Measurements from ENCODE around the gene ESD. TPM values are rescaled to one million over a fixed set of nuclear protein-coding genes. Genes with fewer than 3 reads are reported as not detected.
"Not testable (repeated sequence)": the region's sequence is repeated elsewhere in the genome, so short reads cannot be mapped to it uniquely, and the experiment has no call there.

The ESD gene, protein sequence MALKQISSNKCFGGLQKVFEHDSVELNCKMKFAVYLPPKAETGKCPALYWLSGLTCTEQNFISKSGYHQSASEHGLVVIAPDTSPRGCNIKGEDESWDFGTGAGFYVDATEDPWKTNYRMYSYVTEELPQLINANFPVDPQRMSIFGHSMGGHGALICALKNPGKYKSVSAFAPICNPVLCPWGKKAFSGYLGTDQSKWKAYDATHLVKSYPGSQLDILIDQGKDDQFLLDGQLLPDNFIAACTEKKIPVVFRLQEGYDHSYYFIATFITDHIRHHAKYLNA
- total RNA-seq (2014; rRNA removed; shearing (Covaris generic)): 112 and 151 TPM in 2 replicates
- polyA plus RNA-seq (2015; cell fraction: cytosol; rRNA removed): 132 and 148 TPM in 2 replicates
- 131 and 155 TPM in 2 replicates for polyA plus RNA-seq (2015; cell fraction: nucleus; rRNA removed)

DNA sequence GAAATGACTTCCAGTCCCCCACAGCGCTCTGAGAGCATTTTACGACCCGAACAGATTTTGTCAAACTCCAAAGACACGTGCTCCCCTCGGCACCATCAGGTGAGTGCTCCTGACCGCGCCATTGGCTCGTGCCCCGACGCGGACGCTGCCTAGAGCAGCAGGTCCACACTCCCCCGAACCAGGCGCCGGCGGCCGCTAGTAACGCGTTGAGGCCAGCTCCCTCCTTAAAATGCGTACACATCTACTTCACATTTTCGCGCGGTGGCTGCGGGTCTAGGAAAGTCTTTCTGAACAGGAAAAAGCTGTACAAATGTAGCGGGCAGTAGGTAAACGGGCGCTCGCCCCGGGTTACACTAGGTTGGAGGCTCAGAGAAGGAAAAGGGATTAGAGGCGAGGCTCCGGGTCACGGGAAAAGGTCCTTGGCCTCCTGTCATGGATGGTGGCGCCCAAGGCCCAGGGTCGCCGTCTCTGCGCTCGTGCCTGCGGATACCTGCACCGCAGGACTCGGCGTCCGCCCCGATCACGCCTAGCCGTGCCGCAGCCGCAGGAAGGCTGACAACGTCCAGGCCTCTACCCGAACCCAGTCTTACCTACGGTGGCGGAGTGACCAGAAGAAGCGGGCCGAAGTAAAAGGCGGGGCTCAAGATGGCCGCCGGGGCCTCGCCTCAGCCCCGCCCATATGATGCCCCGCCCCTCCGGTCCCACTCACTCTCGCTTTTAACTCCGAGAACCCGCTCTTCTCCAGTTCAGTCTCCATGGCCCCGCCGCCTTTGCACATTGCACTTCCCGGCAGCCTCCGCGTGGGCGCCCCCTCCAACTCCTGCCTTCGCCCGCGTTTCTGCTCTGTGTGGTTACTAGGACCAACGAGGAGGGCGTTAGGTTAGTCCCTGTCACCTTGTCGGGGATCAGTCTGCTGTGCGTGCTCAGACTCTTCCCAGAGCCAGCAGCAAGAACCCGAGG lies at the start of gene ESD:
TSS of gene ESD (minus strand) at position 647 of the 960 bp plus-strand sequence. CDS start 5,748 bp downstream, outside the sequence.
- DNase-seq (ENCODE audit: low read depth): peak; percentile 87

DNA sequence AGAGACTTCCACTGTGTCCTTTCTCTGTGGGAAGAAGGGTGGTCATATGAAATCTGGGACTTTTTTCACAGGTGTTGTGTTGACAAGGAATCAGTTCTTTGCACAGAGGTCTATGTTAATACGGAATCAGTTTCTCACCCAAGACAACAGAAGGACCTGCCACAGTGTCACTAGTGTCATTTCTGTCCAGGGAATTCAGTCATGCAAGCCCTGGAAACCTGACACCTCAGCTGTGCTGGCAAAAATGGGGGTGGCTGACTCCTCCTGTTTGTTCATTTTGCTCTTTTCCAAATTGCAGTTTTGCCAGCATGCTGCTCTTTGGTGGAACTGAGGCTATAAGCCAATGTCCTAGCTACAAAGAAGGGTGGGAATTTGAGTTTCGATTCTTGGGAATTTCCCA lies 49.8 kb upstream of the ESD start:
- DNase-seq (ENCODE audit: low read depth): no peak

DNA sequence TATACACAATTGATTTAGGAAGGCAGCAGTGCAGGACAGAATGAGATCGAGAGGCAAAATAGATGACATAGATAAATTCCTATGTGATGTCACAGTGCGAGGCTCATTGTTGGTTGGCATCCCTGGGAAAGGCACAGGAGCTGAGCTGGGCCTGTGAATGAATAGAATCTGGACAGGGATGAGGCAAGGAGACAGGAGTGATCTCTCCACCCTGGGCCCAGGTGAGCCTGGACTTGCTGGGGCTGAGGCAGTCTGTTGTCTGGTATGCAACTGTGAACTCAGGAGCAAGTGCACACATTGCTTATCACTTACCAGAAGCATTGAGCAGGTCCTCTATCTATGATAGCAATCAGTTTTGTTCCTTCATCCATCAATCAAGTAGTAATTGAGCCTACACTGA lies 48.2 kb upstream of the ESD start:
- DNase-seq (ENCODE audit: low read depth): no peak

DNA sequence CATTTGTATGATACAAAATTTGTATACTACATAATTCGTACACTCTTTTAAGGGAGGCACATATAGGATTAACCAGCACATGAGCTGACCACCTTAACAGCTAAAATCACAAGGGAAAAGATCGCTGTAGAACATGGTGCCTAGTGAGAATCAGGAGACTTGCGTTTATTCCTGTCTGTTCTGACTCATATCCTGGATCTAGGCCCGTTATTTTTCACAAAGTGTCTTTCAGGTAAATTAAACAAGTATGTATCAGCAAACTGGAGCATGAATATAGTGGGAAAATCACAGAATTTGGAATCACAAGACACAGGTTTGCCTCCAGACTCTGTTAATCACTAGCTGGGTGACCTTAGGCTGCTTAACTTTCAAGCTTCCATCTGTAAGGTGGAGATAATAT lies 47.5 kb upstream of the ESD start:
- DNase-seq (ENCODE audit: low read depth): peak; percentile 62

DNA sequence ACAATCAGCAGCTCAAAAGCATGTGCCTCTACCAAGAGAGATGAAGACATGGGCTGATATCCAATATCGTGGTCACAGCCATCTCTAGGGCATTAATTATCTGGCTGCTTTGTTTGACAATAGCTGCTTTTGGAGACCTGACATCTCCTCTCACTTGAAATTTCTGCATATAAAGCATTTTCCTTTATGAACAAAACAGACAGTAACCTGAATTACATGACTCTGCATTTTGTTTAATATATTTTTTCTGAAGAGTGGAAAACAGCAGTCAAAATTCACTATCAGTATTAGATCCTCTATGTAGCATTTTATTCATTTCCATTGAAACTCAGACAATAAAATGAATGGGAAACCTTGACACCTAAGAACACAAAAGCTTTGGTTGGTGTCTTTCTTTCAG lies 42.4 kb upstream of the ESD start:
- no peak for DNase-seq (ENCODE audit: low read depth)

DNA sequence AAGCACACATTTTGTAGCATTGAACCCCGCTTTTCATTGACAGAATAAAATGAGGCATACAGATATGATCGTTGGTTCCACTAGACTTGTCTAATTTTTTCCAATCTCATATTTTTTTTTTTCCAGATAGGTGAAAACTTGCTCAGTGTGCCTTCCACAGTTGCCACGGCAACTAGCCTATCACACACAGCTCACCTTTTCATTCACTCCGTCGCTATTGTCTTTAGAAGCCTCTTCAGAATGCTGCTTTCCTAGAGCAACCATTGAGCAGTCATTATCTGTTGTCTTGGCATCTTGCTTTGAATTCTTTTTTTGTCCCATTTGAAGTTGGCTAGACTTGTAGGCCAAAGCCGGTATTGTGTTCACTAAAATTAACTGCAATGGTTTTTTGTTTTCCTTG lies 37.7 kb upstream of the ESD start:
- DNase-seq (ENCODE audit: low read depth): no peak

DNA sequence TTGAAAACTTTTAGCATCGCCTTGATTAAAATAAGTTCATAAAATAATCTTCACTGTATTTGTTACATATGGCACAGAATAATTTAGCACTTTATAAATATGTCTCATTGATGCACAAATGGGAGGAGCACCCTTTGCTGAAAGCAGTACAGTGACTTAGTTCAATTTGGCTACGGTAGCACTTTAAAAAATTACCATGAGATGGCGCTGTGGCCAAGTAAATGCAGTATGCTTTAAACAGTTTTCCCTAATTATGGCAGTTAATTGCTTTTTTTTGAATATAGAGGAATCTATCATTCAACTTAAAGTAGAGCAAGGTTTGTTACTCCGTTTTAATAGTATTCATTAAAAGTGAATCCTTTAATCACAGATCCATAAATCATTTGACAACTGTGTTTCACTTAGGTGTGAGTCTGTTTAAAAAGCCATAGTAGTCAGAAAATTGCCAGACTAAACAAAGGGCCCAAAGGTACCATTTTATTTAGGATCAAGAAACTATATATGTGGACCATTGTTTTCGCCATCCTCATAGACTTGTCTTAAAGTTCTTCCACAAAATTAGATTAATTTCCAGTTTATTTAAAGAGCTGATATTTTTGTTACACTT lies 34.7 kb upstream of the ESD start:
- peak; percentile 37 for DNase-seq (ENCODE audit: low read depth)

DNA sequence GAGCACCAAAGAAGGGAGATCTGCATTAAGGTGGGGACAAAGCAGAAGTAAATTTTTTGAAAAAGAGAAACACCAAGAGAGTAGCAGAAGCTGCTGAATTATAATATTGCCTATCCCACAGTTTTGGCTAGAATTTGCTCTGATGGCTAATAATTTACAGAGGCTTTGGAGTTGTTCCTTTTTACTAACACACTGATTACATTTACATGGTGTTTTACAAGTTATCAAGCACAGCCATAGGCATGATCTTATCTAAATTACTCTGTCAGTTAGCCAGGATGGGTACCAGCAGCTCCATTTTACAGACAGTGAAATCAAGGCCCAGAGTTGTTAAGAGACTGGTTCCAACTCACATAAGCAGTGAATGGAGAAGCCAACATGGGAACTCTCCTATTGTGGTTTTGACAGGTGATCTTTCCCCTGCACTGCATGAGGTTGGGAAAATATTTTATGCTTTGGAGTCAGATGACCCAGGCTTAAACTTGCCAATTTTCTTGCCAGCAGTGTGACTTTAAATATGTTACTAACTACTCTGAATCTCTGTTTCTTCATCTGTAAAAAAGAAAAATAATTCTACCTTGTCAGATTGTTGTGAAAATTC lies 33.5 kb upstream of the ESD start:
- DNase-seq (ENCODE audit: low read depth): no peak

DNA sequence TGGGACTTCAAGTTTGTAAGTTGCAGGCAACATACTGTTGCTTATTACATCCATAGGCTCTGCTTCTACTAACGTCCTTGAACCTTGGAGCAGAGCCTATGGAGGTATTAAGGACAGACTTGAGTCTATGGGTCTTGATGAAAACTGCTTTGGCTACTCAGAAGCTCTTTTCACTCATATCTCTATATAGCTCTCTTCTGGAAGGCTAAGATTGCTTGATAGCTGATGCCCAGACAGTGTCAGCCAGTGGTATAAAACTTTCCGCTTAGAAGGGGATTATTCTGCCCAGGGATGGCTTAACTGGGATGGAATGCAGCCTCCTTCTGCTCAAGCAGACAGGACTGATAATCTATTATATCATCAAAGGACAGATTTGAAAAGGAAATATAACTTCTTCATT lies 25.6 kb upstream of the ESD start:
- DNase-seq (ENCODE audit: low read depth): no peak

DNA sequence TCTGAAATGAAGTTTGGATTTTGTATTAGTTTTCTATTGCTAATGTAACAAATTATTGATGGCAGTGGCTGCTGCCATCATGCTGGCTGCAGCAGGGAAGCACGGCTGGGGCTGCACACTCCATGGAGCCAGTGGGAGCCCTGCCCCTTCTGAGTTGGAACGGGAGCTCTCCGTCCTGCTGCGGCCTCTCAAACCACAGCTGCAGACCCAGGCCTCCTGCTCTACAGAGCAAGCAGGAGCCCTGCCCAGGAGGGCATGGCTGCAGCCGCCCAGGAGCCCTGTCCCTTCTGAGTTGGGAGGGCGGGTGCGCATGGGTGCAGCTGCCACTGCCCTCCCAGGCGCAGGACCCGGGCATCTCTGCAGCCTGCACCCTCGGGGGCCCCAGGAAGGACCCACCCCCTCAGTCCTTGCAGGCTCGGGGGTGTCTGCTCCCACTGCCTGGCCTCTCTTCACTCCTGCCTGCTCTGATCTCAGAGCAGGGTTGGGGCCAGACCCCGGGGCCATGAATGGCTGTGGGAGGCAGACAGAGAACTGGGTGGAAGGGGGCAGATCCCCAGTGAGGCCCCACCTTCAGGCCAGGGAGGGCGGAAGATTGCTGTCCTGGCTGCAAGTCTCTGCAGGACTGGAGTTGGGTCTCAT lies 21.0 kb upstream of the ESD start:
- DNase-seq (ENCODE audit: low read depth): no peak

DNA sequence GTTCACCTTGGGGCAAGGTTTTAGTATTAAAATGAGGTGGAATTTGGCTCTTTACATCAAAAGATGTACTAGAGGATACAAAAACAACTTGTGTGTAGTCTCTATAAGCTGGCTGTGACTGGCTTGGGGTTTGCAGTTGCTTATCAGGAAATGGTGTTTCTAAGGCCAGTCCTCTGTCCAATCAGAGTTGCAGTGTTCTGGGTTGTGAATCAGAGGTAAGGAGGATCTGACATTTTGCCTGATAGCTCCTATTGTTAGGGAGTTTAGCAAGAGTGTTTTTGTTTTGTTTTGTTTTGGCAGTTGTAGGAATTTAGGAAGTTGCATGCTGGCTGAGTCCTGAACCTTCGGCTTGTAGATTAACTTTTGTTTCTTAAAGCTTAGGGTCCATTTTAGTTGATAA lies 20.1 kb upstream of the ESD start:
- DNase-seq (ENCODE audit: low read depth): peak; percentile 18

DNA sequence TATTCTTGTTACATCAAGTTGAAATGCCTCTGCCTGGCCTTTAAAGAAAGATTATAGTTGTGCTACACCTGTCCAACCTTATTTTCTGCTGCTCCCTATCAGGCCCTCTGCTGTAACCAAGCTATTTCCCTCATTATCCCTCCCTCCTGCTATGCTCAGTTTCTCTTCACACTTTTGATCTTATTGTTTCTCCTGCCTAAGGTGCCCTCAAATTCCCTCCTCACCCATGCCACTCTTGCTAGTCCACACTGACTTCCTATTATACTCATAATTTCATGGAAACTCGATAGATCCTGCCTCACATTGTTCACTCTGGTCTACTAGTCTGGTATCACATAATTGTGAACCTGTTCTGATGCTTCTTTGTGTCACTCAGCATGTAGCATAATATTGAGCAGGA lies 19.4 kb upstream of the ESD start:
- DNase-seq (ENCODE audit: low read depth): no peak

DNA sequence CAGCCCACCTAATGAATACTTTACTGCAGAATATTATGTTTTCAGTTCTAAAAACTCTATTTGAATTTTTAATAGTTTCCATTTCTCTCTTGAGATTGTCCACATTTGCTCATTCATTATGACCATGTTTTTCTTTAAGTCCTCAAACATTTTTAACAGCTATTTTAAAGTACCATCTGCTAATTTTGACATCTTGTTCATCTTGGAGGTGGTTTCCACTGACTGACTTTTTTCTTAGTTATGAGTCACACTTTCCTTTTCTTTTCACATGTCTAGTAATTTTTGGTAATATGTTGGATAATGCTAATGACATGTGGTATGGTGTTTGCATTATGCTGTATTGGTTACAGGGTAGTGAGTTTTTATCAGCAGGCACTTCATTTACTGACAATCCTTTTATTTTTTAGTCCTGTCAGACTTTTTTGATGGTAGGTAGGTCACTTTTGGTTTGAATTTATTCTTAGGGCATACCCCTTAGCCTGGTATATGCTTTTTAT lies 15.4 kb upstream of the ESD start:
- no peak for DNase-seq (ENCODE audit: low read depth)

DNA sequence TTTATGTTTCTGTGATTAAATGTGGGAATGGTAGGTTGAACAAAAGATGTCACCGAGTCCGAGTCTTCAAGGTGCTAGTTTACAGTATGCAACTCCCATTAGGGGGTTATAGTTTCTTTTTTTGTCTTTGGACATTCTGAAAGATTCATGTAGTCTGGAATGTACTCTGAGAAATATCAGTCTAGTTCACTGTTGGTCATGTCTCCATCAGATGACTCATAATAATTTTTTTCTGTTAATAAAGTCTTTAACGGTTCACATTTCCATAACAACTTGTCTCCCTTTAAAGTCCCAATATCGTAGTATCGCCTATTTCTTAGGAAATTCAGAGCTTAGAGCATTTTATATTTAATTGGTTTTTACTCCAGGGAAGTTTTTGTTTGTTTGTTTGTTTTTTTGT lies 13.5 kb upstream of the ESD start:
- no peak for DNase-seq (ENCODE audit: low read depth)

DNA sequence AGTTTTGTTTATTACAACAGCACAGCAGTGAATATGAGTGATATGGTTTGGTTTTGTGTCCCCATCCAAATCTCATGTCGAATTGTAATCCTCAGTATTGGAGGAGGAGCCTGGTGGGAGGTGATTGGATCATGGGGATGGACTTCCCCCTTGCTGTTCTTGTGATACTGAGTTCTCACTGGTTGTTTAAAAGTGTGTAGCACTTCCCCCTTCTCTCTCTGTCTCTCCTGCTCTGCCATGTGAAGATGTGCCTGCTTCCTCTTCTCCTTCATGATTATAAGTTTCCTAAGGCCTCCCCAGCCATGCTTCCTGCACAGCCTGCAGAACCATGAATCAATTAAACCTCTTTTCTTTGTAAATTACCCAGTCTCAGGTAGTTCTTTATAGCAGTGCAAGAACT lies 8.0 kb upstream of the ESD start:
- DNase-seq (ENCODE audit: low read depth): not testable (repeated sequence)

DNA sequence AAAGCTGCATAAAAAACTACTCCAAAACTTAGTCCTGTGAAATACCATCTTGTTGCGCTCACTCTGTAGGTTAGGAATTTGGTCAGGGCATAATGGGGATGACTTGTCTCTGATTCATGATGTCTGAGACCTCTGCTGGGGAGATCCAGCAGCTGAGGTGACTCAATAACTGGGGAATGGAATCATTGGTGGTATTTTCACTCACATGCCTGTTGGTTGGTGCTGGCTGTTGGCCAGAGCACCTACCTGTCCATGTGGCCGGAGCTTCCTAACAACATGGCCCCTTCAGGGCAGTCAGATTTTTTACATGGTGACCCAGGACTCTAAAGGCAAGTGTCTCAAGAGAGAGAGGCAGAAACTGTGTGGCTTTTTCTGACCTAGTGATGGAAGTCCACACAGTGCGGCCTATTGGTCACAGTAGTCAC lies 7.4 kb upstream of the ESD start:
- DNase-seq (ENCODE audit: low read depth): peak; percentile 98

DNA sequence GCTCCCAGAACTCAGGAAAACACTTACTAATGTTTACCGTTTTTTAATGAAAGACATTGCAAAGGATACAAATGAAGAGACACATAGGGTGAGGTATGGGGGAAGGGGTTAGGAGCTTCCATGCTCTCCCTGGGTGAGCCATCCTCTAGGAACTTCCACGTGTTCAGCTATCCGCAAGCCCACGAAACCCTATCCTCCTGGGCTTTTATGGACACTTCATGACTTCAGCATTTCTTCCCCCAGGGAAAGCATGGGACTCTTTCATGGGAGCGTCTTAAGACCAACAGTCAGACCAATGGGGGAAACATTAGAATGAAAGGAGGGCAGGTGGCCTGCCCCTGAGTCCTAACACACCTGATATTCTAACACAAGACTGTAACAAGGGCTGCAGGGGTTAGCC lies 6.6 kb upstream of the ESD start:
- peak; percentile 20 for DNase-seq (ENCODE audit: low read depth)

DNA sequence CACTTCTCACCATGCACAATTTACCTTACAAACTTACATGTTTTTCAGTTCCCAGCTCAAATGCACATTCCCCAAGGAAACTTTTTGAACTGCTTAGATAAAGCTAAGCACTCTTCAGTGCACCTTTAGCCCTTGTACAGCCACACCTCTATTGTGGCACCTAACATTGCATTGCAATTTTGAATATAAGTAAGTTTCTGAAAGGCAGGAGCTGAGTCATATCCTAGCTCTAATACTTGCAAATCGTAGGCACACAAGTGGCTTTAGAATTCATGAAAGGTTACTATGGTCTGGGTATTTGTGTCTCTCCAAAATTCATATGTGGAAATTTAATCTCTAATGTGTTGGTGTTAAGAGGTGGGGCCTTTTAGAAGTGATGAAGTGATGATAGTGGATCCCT lies 4.9 kb upstream of the ESD start:
- DNase-seq (ENCODE audit: low read depth): peak; percentile 17

DNA sequence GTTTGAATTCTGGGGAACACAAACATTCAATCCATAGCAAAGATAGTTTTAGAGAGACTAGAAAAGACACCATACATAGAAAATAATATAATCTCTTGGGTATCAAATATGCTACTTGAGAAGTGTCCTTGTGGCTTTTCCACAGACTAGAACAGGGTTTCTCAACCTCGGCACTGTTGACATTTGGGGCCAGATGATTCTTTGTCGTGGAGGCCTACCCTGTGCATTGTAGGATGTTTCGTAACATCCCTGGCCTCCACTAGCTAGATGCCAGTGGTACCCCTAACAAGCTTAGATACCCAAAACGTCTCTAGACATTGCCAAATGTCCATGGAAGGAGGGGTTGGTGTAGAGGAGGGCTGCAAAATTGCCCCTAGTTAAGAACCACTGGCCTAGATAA lies 2.2 kb upstream of the ESD start:
- DNase-seq (ENCODE audit: low read depth): no peak

DNA sequence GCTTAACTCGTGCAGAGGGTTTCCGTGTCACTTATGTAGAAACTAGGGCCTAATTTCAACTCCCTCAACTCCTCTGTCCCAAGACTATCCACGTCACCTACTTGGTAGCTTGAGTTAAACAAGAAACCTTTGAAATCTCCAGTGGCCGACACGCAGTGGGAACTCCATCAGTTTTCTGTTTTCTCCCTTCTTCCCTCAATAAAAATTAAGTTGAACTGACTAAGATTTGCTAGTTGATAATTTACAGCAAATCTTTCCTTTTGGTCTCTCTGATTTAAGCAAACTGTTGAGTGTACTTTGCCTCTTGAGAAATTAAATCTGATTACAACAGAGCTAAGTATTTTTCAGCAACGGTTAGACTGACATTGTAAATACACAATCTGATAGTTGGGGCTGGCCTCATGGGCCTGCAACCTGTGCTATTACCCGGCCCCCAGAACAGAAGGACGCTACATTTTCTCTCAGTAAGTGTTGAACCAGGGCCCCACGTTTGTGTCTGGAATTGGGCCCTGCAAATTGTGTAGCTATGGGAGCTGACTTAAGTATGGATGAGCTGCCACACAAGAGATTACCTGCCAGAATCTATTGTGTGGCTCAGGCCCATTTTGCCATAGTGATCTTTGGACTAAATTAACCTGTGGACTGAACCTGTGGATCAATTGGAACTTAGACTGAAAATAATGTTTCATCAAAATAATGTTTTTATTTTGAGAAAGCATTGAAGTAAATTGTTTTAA lies 708 bp upstream of the ESD start:
- no peak for DNase-seq (ENCODE audit: low read depth)

All from HT1080 (cell line).